ELF-1 (cell line): ENCODE measurements around the gene PHLPP1.

ENCODE experiments used
- DNase-seq: peaks from one replicate; pipeline ENCODE4 v3.0.0-alpha.2; 2016; ENCODE audit warnings: low read depth, low spot score

The PHLPP1 gene

DNA sequence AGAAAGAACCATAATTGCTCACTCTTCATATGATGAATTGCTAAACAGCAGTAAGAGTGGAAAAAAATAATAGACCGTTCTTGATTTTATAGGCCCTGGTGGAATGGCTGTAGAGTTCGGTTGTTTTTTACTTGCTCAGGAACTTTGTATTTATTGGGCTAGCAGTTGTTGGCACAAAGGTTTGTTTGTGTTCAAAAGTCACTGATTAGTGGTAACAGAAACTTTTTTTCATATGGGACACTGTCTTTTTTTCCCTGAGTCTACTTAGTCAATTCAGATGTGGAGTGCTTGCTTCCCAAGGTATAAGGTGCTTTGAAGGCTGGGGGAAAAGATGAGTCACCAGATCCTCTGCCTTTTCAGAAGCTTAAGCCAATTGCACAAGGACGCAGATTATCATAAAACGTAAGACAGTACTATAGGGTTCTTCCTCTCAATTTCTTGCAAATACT, 25.8 kb downstream of the PHLPP1 start:
- DNase-seq = peak; percentile 55

DNA sequence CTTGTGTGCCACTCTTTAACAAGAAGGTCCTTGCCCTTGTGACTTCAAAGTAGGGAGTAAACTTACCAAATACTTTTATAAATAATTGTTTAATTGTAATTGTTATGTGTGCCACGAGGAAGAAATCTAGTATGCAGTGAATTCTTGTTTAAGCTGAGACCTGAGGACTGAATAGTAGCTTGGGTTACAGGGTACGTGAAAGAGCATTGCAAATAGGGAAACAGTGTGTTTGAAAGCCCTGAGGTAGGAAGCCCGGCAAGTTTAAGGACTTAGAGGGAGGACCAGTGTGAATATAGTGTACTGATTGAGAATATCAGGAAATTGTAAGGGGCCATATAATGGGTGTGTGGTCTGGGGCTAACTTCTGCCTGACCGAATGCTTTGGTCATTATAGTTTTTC, 26.2 kb downstream of the PHLPP1 start:
- no peak for DNase-seq

DNA sequence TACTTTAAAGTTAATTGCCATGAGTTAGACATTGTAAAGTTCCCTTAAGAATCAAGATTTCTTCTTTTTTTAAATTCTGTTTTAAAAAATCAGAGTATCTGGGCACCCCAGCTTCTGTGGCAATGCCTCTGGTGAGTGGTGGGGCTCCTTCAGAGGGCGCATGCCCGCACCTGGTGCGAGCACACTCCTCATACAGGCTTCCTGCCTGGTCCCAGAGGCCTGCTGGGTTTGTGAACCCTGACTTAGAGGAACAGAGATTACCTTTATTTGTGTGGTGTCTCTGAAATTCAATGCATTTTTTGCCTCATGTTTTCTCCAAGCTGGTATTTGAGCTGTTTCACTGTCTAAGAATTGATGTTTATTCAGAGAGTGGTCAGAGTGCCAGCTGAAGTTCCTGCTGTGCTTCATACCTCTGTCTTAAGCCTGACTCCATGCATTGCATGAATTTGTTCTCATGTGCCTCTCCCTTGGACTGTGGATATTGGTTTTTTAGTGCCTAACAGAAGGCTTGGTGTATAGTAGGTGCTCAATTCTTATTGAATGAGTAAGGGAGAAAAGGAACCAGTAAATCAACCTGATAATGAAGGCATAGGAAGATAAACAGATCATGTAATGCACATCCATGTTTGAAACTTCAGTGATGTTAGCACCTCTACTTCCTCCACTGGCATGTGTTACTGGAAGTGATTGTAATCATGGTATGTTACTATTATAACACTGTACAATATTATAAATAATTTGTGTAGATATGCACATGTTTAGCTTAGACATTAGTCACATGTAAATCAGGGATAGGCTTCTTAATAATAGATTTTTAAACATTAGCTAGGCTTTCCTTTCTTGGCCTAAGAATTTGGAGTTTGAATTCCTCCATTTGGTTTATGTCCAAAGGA, 29.0 kb downstream of the PHLPP1 start:
- DNase-seq = no peak

DNA sequence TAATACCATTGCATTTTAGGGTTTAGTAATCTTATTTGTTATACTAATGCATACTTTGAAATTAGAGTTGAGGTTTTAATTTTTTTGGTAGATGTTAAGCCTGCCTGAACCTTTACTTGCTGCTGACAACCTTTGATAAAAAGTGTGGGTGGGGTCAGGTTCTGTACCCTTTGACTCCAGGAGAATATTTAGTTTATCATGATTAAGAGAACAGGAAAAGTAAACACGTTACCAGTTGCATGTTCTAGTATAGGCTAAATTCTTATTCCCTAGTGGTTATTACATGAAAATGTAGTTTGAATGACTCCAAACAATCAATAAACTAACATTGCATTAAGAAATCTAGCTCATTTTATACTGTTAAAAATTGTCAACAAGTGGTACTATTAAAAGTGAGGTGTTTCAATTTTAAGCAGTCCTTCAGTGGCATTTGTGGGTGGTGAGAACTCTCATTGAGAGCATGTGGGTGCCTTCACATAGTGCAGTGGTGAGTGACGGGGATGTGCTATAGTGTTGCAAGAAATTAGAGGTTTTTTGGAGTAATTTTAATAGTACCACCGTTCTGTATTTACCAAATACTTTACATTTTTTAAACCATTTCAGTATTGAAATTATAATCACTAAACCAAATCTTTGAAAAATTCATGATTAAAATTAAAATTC, 29.9 kb downstream of the PHLPP1 start:
- DNase-seq = no peak

DNA sequence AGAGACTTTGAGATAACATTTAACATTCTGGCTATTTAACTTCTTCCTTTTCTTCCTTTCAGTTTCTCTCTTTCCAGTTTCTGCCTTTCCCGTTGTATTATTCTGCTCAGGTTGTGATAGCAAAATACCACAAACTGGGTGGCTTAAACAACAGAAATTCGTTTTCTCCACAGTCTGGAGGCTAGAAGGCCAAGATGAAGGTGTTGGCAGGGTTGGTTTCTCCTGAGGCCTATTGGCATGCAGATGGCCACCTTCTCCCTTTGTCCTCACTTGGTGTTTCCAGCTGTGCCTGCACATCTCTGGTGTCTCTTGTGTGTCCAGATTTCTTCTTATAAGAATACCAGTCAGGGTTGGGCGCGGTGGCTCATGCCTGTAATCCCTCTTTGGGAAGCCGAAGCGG, 34.0 kb downstream of the PHLPP1 start:
- DNase-seq = no peak

DNA sequence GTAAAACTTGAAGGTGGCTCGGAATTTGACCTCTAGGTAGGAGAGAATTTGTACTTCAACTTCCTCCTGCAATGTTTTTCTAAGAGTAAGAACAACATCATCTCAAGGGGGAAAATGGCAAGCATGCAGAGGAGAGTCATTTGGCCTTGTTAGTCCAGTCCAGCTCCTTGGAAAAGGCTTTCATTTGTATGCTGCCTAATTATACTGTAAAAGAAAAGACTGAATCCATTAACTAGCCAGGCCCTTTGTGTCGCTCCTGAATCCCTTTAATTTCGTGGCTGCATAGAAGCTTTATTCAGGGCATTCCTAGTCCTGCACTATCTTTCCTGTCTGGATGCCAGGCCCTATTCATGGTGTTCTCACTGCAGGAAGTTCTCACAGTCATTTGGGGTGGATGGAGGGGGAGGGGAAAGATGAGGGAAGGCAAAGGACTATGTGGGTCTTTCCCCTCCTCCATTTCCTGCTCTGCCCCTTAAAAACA, 36.0 kb downstream of the PHLPP1 start:
- peak; percentile 63 for DNase-seq

DNA sequence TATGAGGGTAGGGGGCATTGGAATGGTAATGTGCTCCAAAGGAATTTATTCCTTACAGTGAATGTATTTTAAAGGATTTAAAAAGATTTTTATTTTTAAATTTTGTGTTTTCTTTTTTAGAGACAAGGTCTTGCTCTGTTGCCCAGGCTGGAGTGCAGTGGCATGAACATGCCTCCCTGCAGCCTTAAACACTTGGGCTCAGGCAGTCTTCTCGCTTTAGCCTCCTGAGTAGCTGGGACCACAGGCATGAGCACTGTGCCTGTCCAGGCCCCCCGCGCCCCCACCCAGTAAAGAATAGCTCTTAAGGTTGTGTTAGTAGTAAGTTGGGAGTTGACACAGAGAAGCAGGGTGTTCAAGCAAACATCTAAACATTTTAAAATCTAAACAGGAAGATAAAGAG, 36.6 kb downstream of the PHLPP1 start:
- no peak for DNase-seq

DNA sequence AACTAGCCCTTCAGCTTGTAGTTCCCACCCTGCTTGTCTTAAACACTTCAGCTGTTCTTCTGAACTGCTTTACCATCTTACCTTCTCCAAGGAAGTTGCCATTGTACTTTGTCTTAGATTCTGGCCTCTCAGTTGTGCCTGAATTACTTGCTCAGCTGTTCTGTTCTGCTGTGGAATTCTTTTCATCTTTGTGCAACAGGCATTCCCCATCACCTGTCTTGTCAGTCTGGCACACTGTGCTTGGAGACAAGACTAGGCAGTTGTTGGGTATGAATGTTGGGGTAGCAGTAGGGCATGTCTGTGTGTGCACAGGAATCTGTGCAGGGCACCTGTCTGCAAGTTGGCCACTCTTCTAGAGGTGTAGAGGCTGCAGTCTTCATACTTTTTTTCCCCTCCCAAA, 38.7 kb downstream of the PHLPP1 start:
- no peak for DNase-seq

DNA sequence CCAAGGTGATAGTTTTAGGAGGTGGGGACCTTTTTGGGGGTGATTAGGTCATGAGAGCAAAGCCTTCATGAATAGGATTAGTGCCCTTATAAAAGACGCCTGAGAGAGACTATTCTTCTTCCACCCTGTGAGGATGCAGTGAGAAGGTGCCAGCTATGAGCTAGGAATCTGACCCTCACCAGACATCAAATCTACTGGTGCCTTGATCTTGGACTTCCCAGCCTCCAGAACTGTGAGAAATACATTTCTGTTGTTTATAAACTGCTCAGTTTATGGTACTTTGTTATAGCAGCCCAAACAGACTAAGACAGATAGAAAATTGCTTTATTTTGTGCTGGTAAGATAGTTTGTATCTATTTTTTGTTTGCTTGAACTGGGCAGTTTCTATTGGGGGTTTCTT, 40.1 kb downstream of the PHLPP1 start:
- no peak for DNase-seq

DNA sequence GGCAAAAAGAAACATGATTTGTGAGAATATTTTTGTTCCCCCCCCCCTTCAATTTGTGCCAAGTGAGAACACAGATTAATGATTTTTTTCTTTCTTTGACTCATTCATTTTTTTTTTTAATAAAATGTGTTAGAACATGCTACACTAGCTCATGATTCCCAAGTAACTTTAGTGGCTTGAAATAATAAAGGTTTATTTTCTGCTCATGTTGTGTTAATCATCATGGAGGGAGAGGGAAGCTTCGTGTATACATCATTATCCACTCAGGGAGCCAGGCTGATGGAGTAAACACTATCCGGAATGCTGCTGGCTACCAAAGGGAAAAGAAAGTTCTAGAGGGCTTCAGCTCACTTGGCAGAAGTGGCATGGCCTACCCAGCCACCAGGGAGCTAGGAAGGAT, 40.6 kb downstream of the PHLPP1 start:
- DNase-seq = no peak

DNA sequence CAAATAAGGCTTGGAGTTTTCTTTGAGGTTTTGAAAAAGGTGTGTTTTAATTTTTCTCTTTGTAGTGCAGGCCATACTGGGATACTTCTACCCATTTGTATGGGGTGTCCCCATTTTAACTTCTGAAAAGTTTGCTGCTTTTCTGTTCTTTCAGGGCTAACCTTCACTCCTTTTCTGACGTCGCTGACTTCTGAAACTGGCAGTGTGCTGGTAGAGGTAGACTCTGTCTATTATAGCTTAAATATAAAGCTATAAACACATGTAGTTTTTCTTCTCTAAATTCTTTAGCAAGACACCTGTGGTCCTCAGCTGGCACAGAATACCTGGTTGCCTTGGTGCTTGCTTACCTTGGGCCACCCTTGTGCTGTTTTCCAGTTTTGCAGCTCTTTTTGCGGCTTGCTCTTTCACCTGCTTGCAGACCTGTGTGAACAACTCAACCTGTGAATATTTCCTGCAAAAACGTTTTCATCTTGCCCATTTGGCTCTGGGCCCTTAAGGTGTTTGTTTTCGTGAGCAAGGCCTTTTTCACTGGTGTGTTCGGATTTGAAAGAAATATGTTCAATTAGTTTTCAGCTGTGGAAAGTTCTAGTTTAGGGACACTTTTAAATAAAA, 42.2 kb downstream of the PHLPP1 start:
- DNase-seq = no peak

DNA sequence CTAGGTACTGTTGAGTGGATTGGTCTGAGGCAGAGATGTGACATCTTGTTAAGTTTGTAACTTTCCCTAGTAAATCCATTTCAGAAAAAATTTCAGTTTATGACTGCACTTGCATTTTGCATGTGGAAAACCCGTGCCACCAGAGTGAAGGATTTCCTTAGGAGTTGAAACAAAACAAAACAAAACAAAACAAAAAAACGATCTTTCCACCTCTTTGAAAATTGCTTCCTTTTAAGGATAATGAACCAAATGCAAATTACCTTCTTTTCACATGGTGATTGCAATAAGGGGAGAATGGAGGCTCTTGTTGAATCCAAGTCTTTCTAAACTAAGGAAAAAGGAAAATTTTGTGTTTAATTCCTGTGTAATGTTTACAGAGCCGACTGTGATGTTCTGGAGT, 43.2 kb downstream of the PHLPP1 start:
- no peak for DNase-seq

DNA sequence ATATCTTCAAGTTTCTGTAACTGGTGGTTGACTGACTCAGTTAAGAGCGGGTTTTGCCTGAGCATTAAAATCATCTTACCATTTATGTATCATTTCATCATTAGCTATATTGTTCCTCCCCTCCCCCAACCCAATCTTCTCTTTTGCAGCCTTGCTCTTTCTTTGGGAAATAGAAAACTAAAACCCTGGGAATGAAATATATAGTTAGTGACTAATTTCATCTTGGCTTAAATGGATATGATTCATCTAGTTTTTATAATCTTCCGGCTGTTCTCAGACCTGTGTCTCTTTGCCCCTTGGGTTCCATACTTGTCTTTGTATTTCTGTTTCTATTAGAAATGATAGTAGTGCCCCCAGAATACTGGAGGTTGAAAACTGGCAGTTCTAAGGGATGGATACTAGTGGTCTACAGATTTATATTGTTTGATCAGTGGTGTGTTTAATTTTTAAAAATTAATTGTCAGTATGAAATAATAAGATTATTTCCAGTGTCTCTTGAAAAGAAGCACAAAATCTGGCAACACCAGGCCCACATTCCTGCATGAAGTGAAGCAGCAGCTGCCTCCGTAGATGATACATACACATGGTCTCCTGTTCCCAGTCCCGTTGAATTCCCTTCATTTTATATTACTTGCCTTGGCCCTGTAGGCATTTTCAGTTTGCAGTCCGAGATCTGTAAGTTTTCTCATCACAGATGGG, 44.5 kb downstream of the PHLPP1 start:
- no peak for DNase-seq

DNA sequence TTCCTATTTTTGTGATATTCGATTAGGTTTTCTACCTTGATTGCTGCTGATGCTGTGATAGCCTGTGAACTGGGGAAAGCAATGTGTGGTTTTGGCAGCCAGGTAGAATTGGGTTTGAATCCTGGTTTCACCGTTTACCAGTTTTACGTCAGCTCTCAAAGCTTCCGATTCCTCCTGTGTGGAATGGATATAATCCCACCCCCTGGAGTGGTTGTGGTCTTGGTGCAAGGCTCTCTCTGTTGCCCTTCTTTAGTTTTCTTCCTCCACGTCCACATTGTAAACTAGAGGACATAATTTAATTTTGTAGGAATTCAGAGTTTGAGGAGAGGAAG, 45.0 kb downstream of the PHLPP1 start:
- DNase-seq = peak; percentile 39

DNA sequence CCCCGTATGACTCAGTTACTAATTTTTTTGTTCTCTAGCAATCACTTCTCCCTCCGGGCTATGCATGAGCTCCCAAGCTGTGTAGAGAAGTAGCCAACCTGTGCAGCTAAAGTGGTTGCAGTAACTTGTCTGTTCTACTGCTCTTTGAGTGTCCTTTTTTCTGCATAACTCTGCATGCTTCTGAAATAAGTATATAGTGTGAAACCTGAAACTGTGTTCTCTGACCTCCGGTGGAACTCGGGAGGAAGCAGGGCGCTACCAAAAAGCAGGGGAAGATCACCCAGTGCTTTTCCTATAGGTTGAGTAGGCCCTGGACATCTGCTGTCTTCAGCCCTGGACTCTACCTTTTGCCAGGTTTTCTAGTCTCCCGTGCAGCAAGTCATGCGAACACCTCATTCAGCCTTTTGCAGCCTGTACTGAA, 47.8 kb downstream of the PHLPP1 start:
- DNase-seq = no peak

DNA sequence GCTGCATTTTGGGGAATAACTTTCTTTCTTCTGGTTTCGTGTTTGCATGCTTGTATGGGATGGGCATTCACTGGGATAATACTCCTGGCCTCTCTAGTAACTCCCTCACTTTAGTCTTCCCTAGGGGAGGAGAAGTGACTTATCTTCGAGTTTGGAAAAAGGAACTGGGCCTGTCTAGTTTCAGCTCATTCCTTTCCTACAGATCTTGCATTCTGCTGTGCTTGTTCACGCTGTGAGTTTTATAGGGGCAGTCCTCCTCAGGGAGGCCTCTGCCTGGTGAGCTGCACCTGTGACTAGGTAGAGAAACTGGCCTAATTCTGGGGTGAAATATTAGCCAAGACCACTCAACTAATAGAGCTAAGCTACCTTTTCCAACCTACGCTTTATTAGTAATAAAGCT, 50.9 kb downstream of the PHLPP1 start:
- no peak for DNase-seq

DNA sequence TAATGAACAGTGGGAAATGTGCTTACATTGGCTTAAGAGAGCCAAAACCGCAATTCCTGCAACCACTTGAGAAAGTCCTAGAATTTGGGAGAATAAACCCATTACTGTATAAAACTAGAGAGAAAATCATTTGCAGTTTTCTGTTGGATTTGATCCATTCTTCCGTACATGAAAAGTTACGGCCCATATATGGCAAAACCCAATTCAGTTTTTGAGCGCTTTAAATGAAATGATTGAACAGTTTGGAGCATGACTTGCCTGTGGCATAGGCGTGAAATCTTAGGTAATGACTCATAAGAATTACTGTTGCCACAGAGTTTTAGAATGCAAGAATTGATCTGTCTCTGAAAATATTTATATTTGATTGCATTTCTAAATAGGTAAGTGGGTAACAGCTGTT, 52.0 kb downstream of the PHLPP1 start:
- DNase-seq = no peak

DNA sequence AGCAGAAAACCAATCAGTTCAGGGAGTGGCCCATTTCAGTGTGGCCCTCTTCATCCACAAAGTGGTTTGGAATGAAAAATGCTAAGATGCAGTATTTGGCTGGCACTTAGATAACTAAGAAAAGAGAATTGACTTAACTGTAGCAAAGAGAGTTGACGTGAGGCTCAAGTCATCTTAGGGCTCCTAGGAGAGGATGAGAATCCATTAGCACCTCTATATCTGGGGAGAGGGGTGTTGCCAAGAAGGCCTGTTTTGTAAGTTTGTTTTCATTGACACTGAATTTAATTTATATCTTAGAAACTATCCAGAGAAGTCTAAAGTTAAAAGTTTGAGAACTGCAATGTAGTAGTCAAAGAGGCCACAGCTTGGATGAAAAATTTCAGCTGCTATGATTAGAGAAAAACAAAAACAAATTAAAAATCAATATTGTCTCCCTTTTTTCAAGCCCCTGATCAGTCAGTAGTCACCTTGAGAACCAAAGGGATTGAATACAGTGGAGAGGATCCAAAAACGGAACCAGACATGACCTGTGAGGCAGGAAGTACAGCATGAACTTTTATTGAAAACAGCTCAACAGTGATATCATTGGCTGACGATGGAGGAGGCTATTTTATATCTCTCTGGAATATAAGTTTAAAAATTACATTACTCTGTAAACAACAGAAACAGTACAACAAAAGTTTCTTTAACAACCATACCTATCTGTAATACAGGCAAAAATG, 52.7 kb downstream of the PHLPP1 start:
- DNase-seq = no peak

DNA sequence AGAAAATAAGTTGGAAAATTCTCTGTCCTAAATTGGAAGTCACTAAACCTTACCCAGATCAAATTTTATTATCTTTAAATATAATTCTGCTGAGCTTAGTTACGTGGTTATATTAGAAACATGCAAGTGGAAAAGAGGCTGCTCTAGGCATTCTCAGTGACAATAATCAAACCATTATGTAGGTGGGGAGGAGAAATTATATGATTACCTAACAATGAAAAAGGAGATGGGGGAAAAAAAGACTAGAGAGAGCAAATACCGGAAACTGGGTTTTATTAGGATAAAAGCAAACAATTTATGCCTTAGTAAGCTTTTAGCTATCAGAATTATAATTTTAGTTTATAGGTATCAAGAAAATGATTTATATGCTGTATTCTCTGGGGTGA, 53.2 kb downstream of the PHLPP1 start:
- no peak for DNase-seq

DNA sequence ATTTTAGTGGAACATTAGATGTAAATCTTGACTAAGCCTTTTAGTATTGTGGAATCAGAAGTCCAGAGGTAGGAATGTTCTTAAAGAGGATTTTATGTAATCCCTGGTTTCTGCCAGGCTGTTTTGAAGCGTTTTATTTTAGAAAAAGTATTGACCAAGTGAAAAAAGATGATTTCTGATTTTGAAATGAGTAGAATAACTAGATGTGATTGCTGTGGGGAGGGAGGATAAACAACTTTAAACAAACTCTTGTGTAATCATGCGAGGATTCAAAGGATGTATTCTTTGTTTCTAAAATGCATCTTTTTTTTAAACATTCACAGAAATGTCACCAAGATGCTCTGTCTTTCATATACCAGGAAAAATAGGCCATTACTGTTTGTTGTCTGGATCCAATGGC, 53.9 kb downstream of the PHLPP1 start:
- DNase-seq = no peak

DNA sequence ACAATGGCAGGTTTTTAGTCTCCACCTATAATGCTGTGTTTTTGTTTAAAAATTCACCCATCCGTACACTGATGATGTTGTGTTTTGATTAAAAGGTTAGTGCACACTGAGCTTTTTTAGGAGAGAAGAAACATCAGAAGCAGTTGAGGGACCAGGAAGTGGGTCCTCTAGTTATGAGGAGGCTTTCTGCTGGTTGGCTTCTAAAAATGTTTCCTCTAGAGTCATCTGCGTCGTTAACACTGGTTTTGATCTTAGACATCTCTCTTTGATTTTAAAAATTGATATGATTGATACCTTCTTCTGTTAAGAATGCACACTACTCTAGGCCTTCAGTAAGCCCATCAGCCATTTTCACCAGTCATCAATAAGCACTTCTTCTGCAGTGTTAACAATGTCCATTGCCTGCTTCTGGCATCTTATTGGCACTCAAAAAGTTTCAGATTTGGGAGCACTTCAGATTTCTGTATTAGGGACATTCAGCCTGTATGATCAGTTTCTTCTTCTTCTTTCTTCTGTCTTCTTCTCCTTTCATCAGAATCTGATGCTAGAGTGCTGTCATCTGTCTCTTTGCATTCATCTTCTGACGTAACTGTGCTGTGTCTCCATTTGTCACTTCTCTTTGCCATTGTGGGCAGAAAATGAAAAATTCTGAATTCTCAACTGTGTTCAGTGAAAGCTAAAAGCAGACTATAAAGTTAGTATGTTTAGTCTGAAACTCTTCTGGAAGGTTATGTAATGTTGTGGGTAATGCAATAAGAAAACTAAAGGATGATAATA, 56.3 kb downstream of the PHLPP1 start:
- DNase-seq = no peak
